NOMO-1 treated with DMSO at 0.1 percent for 48 hours (cell line): ENCODE data around the gene LCN9.
"Not testable (repeated sequence)": the region's sequence is repeated elsewhere in the genome, so short reads cannot be mapped to it uniquely, and the experiment has no call there.

Source experiments
- DNase-seq: peaks from one replicate; lab custom pipeline; 2025; ENCODE audit not compliant: unreplicated experiment; lab: John Stamatoyannopoulos, UW

Gene LCN9

GRCh38 chr9:135662758-135663450 lies at the start of gene LCN9:
Gene LCN9 (plus strand): TSS chr9:135663309. CDS start chr9:135663322, 13 bp downstream.
- DNase-seq, result no peak

- DNase-seq, result no peak
Observed at GRCh38 chr9:135613946-135614805, 48.9 kb upstream of the LCN9 start.

GRCh38 chr9:135614821-135615665 lies 48.1 kb upstream of the LCN9 start:
- DNase-seq, result no peak

GRCh38 chr9:135615666-135616618 lies 47.2 kb upstream of the LCN9 start:
- no peak for DNase-seq

- DNase-seq, result no peak
Observed at GRCh38 chr9:135616619-135617537, 46.2 kb upstream of the LCN9 start.

- no peak for DNase-seq
Observed at GRCh38 chr9:135617538-135617900, 45.6 kb upstream of the LCN9 start.

GRCh38 chr9:135617991-135618411 lies 45.1 kb upstream of the LCN9 start:
- no peak for DNase-seq

GRCh38 chr9:135618866-135619598 lies 44.1 kb upstream of the LCN9 start:
- no peak for DNase-seq

- no peak for DNase-seq
Observed at GRCh38 chr9:135619599-135619886, 43.6 kb upstream of the LCN9 start.

GRCh38 chr9:135620558-135620957 lies 42.6 kb upstream of the LCN9 start:
- no peak for DNase-seq

GRCh38 chr9:135622415-135623020 lies 40.6 kb upstream of the LCN9 start:
- DNase-seq, result no peak

GRCh38 chr9:135624282-135624681 lies 38.8 kb upstream of the LCN9 start:
- no peak for DNase-seq

GRCh38 chr9:135632841-135633240 lies 30.3 kb upstream of the LCN9 start:
- DNase-seq, result no peak

- DNase-seq, result not testable (repeated sequence)
Observed at GRCh38 chr9:135636930-135637530, 26.1 kb upstream of the LCN9 start.

- DNase-seq, result no peak
Observed at GRCh38 chr9:135639196-135639595, 23.9 kb upstream of the LCN9 start, which contains the start of gene GLT6D1. Gene GLT6D1 (minus strand): TSS chr9:135639540. CDS start chr9:135639187, 353 bp downstream.

GRCh38 chr9:135641047-135641446 lies 22.1 kb upstream of the LCN9 start:
- no peak for DNase-seq

- DNase-seq, result no peak
Observed at GRCh38 chr9:135641745-135642144, 21.4 kb upstream of the LCN9 start.
